Activated CD4-positive, alpha-beta T cell treated with anti-CD3 and anti-CD28 coated beads for 48 hours (primary cell): ENCODE data around the gene ZNF300.
"Not testable (repeated sequence)": the region's sequence is repeated elsewhere in the genome, so short reads cannot be mapped to it uniquely, and the experiment has no call there.

ENCODE experiments used
- DNase-seq: peaks from one replicate; pipeline ENCODE4 v3.0.0-alpha.2; 2020

Gene ZNF300

DNA sequence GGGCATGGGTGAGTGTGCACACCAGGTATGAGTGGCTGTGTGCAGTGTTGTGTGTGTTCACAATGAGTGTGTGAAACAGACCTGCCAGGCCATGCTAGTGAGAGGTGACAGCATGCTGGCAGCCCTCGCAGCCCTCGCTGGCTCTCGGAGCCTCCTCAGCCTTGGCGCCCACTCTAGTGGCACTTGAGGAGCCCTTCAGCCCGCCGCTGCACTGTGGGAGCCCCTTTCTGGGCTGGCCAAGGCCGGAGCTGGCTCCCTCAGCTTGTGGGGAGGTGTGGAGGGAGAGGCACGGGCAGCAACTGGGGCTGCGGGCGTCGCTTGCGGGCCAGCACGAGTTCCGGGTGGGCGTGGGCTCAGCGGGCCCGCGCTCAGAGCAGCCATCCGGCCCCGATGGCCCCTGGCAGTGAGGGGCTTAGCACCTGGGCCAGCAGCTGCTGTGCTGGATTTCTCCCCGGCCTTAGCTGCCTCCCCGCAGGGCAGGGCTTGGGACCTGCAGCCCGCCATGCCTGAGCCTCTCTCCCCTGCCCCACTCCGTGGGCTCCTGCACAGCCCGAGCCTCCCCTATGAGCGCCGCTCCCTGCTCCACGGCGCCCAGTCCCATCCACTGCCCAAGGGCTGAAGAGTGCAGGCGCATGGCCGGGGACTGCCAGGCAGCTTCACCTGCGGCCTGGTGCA is 59.5 kb downstream of the ZNF300 start:
- DNase-seq: not testable (repeated sequence)
